SHP77 (cell line): ENCODE results near the gene SNAP91.
"Not testable (repeated sequence)": the region's sequence is repeated elsewhere in the genome, so short reads cannot be mapped to it uniquely, and the experiment has no call there.

Experiments used
- DNase-seq, 2 experiments: peaks; one replicate each; lab custom pipeline; 2025; lab: John Stamatoyannopoulos, UW

Gene SNAP91

DNA sequence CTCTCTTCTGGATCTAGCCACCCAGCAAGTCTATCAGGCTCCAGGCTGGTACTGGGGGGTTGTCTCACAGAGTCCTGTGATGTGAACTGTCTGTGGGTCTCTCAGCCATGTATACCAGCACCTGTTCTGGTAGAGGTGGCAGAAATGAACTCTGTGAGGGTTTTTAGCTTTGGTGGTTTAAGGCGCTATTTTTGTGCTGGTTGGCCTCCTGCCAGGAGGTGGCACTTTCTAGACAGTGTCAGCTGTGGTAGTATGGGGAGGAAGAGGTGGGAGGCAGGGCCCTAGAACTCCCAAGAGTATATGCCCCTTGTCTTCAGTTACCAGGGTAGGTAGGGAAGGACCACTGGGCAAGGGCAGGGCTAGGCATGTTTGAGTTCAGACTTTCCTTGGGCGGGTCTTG, 75.8 kb downstream of the SNAP91 start:
- no peak for DNase-seq

GRCh38 chr6:83629908-83630307, 79.0 kb downstream of the SNAP91 start:
- not testable (repeated sequence) for DNase-seq

DNA sequence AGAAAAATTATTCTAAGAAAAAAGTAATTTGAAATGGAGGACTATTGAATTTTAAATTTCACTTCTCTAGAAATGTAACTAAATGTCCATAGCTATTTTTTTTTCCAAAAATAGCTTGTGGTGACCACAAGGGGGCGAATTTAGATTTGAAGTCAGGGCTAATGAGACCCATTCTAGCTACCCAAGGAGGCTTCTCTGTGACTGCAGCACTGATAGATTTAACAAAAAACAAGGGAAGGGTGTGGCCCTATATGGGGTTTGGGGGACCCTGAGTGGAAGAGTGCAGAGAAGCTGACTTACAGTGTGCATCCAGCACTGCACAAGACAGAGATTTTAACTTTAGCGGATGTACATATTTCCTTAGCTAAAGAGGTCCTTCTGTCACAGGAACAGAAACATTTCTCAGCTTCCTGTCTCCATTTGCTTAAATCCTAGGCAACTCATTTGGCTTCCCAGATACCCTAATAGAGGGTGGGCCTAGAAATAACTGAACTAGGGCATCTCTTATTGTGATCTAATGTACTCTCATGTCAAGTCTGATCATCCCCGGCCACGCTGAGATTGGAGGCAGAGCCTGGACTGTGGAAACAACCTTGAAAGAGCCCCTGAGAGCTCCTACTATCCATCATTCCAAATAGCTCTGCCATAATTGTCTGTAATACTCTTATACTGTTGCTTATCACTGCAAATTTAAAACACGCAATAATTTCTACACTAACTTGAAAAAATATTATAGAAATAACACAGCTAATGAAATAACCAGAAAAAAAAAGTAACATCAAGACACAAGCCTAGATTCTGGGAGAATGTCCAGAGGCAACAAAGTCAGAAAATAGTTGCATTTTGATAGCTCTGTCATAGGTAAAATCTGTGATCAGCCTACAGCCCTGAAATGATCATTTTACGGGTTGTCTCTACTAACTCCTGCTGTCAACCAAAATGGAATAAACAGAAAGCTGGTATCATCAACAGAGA, 93.6 kb downstream of the SNAP91 start:
- peak in 1 of 2 experiments; percentile 46 for DNase-seq

GRCh38 chr6:83613378-83613777, 95.5 kb downstream of the SNAP91 start:
- no peak for DNase-seq

GRCh38 chr6:83609248-83609647, 99.7 kb downstream of the SNAP91 start:
- DNase-seq = no peak

- no peak for DNase-seq
Observed at GRCh38 chr6:83605517-83605916, 103.4 kb downstream of the SNAP91 start.

DNA sequence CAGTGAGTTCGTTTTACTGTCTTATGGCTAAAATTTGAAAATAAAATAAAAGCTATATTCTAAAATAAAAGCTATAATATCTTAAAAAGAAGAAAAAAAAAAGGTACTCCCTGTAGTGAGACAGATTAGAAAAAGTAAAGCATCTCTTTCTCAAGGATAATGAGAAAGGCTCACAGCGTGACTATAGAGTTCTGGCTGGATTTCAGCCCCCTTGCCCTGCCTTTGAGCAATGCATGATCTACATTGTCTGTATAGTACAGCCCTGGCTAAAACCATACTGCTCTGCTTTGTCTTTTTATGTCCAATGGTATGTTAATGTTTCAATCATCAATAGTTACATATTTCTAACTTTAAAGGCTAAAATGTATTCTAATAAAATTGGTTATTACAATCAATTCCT, 105.3 kb downstream of the SNAP91 start:
- DNase-seq = no peak

GRCh38 chr6:83601119-83601518, 107.8 kb downstream of the SNAP91 start:
- no peak for DNase-seq

DNA sequence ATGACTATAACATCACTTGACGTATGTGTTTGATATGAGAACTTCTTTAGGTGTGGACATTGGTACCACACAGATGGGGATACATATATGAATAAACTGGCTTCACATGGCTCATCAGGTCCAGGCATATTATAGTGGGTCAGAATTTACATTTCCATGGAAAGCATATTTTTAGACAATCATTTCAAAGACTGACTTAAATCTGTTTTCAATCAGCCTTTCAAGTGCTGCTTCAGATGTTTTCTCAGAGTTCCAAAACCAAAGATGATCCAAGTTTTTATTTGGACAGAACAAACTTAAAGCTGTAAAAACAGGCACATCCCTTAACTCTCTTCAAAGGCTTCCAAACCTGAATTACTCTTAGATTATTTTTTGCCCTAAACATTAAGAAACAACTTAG, 108.4 kb downstream of the SNAP91 start:
- DNase-seq = no peak

GRCh38 chr6:83597511-83597910, 111.4 kb downstream of the SNAP91 start:
- no peak for DNase-seq

DNA sequence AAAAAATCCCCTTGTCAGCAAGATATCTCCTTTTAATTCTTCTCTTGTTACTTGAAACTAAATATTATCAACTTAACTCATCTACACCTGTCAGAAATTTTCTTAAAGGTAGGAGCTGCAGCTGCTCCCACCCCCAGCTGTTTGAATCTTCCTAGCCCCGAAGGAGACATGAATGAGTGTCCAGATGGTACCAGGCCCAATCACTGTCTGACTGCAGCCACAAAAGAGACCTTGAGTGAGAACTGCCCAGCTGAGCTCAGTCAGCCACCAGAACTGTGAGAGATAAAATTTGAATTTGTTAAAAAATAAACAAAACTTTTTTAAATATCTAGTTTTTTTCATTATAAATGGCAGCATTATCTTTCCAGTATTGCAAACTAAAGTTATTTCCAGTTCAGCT, 111.8 kb downstream of the SNAP91 start:
- DNase-seq = no peak

DNA sequence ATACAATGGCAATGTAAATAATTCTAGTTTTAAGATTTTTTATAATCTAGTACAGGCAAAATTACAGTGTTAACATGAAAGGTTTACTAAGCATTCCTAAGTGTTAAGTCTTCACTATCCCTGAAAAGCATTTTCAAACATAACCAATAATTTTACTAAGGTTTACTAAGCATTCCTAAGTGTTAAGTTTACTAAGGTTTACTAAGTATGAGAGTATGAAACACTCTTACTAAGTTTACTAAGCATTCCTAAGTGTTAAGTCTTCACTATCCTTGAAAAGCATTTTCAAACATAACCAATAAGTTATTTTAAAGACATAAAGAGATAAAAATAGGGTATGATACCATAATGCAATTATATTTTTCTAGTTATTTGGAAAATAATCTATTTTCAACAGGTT, 114.0 kb downstream of the SNAP91 start:
- no peak for DNase-seq

- DNase-seq = no peak
Observed at GRCh38 chr6:83593395-83593785, 115.5 kb downstream of the SNAP91 start.

DNA sequence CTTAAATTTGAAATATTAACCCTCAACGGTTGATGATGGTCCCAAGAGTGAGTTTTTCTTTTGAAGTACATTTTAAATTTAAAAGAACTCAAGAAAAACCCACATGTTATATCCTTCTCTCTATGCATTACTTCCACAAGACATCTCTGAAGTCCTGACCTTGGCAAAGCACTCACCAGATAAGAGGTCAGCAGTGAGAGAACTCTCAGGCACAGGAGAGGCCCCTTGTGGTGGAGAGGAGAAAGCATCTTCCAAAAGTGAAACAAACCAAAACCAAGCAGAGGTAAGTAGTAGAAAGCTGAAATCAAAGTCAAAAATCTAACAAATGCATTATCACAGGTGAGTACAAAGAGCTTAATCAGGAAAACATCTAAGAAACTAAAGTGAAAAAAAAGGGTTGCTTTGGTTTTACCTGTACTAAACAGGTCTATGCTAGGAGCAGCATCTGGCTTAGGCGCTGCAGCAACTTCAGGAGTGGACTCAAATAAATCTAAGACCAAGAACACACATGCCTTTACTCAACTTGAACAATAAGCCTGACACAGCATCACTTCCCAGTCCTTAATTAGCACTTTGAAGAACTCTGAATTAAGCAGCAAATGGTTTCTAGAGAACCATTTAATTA, 116.0 kb downstream of the SNAP91 start:
- peak in 1 of 2 experiments; percentile 8 for DNase-seq

DNA sequence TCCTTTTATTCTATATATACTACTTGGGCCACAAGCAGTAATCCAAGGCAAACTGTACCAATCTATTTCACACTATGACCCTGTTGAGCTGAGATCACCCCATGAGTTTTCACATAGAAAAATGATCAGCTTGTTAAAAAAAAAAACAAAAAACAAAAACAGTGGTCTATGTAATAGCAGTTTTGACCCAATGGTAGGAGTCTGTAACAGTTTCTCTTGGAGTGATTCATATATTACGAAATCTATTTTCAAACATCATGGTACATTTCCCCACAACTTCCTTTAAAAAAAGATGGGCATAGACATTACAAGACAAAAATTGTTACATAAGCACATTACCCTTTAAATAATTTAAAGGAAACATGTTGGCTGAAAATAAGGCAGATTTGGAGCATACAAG, 118.5 kb downstream of the SNAP91 start:
- no peak for DNase-seq

DNA sequence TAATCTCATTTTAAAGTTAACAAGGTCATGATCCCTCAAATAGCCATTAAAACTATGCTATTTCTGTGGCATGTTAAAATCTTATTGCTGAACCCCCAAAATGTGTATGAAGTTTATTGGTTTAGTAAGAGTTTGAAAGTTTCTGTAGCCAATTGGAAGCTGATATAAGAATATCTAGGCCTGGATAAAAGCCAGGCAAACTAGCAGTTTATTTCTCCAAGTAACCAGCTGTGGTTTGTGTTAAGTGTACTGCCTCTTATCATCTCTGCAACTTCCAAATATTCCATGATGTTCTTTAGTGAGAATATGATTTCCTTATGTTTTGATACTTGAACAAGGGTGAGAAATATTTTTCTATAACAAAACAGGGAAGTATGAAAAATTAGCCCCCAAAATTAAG, 119.8 kb downstream of the SNAP91 start:
- DNase-seq = no peak

GRCh38 chr6:83578057-83578456, 130.8 kb downstream of the SNAP91 start:
- DNase-seq = no peak

DNA sequence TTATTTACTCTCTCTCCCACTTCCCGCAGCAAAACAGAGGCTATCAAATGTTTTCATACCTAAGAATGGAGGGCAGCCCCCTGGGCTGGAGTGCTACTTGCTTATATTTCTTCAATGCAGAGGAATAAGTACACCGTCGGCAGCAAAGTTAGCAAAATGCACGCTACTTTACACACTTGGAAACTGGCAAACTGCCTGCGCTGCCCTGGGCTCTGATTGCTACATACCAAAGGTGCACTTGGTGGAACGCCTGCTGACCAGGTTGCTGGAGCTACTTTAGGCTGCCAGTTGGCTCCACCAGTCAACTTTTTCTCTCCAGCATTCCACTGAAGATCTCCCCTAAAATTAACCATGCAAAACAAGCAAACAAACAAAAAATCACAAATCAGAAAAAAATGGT, 134.1 kb downstream of the SNAP91 start:
- no peak for DNase-seq

DNA sequence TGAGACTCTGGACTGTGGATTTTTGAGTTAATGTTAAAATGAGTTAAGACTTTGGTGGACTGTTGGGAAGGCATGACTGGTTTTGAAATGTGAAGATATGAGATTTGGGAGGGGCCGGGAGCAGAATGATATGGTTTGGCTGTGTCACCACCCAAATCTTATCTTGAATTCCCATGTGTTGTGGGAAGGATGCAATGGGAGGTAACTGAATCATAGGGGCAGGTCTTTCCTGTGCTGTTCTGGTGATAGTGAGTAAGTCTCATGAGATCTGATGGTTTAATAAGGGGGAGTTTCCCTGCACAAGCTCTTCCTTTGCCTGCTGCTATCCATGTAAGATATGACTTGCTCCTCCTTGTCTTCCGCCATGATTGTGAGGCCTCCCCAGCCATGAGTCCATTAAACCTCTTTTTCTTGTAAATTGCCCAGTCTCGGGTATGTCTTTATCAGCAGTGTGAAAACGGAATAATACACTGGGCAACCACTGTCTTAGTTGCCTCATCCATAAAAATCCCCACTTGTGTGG, 137.2 kb downstream of the SNAP91 start:
- not testable (repeated sequence) for DNase-seq

DNA sequence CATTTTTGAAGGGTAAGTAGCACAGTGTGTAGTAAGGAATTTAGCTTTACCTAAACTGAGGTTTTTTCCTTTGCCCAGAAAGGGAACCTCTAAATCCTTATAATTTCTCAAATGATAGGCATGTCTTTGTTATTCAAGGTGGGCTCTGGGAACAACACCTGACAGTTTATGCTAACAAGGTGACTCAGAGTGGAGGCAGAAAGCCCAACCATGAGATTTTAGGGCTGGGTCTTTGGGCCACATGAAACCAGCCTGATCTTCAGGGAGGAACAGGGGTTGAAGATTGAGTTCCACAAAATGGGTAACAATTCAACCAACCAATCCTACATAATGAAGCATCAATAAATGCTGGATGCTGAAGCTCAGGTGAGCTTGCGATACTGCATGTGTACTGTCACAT, 149.9 kb downstream of the SNAP91 start:
- no peak for DNase-seq

DNA sequence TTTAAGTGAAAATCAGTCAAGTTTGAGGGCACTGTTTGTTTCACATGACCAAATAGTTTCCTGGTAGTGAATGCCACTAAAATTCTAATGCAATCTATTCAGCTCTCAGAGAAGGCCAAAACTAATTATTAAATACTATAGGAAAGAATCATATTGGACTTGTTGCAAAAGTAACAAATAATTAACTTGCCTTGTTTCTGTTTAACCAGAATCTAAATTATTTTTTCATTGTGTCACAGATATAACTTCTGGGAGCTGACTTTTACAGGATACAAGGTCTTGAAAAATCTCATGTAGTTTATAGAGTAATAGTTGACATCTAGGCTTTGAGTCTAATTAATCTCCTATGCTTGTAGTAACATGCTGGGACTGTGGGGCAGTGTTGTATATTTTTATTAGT, 152.0 kb downstream of the SNAP91 start:
- no peak for DNase-seq

DNA sequence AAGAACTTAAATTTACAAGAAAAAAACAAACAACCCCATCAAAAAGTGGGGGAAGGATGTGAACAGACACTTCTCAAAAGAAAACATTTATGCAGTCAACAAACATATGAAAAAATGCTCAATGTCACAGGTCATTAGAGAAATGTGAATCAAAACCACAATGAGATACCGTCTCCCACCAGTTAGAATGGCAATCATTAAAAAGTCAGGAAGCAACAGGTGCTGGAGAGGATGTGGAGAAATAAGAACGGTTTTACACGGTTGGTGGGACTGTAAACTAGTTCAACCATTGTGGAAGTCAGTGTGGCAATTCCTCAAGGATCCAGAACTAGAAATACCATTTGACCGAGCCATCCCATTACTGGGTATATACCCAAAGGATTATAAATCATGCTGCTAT, 157.2 kb downstream of the SNAP91 start:
- DNase-seq = not testable (repeated sequence)

DNA sequence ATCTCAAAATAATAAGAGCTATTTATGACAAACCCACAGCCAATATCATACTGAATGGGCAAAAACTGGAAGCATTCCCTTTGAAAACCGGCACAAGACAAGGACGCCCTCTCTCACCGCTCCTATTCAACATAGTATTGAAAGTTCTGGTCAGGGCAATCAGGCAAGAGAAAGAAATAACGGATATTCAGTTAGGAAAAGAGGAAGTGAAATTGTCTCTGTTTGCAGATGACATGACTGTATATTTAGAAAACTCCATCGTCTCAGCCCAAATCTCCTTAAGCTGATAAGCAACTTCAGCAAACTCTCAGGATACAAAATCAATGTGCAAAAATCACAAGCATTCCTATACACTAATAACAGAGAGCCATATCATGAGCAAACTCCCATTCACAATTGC, 158.4 kb downstream of the SNAP91 start:
- DNase-seq = not testable (repeated sequence)
